H1 (cell line): ENCODE measurements around the gene DDC. TPM values are rescaled to one million over a fixed set of nuclear protein-coding genes. Genes with fewer than 3 reads are reported as not detected.

ENCODE experiments used
- EZH2 ChIP-seq: fragments of 200-600 bp; sonication (generic); IDR thresholded peaks from 2 replicates; pipeline ENCODE4 v1.7.1; 2012; ENCODE audit warnings: low read depth, mild to moderate bottlenecking, moderate library complexity, low read length, inconsistent platforms; ENCODE audit not compliant: severe bottlenecking
- polyA plus RNA-seq, 7 experiments: library from polyadenylated mRNA; depleted of rRNA in 3 of 7; stranded (reverse) in 5 of 7; unstranded in 2 of 7; fragments of >200 nt in 5 of 7; fragments of 200-250 nt in 2 of 7; gene quantifications; 1 replicate in 5 of 7; 2 replicates in 1 of 7; 4 replicates in 1 of 7; pipeline versions ENCODE4 v1.2.1 to v1.2.3, GENCODE V29; 2011 to 2013; ENCODE audit warnings: missing spikeins in 2 of 7, mixed read lengths in 2 of 7
- total RNA-seq: library from RNA; stranded (reverse); fragmentation: NEBNext Ultra II Directional; extraction: Animal tissue kit (Norgen Biotek cat#: 25700); gene quantifications from 2 replicates; pipeline ENCODE4 v1.2.1, GENCODE V29; 2021
- TF ChIP-seq, protein P1 (sequence below), 3 experiments: IDR thresholded peaks; 1 replicate in 2 of 3; 2 replicates in 1 of 3; pipeline versions ENCODE4 v1.5.1 to v1.6.1; 2011; ENCODE audit warnings: low read length in 3 of 3, mild to moderate bottlenecking in 3 of 3, inconsistent platforms in 2 of 3, low read depth in 1 of 3, moderate library complexity in 1 of 3; ENCODE audit not compliant: insufficient read depth in 1 of 3; ENCODE audit errors: control extremely low read depth in 1 of 3

DDC gene
- total and polyA plus RNA-seq, 2 of the 8 experiments (the other 6 are each of a cell fraction or from before 2014, with no cell fraction given) = 0.05 TPM; not detected in 1

DNA sequence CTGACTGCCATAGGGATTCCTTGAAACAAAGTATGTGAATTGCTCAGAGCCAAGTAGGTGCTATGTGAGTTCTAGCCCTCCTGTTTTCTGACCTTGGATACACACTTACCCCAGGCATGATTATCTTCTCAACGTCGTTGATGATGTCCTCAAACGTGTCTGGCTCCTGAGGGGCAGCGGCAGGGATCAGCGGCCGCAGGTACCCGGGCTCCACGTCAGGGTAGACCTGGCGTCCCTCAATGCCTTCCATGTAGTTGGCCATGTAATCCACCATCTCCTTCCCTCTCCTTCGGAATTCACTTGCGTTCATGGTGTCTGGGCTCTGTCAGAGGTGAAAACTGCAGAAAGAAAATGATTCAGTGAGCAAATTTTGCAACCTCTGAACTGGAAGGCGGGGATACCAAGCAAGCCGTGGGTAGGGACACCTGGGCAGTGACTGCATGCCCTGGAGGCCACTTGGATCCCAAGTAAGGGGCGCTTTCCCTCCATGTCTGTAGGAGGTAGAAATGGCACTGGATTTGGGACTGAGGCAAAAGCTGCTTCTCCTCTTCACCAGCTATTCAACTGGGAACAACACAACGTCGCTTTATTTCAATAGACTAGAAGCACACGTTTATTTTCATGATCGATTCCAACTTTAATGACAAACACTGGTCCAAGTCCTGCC, 21.3 kb downstream of the DDC start (continued):
- TF ChIP-seq, protein P1, sequence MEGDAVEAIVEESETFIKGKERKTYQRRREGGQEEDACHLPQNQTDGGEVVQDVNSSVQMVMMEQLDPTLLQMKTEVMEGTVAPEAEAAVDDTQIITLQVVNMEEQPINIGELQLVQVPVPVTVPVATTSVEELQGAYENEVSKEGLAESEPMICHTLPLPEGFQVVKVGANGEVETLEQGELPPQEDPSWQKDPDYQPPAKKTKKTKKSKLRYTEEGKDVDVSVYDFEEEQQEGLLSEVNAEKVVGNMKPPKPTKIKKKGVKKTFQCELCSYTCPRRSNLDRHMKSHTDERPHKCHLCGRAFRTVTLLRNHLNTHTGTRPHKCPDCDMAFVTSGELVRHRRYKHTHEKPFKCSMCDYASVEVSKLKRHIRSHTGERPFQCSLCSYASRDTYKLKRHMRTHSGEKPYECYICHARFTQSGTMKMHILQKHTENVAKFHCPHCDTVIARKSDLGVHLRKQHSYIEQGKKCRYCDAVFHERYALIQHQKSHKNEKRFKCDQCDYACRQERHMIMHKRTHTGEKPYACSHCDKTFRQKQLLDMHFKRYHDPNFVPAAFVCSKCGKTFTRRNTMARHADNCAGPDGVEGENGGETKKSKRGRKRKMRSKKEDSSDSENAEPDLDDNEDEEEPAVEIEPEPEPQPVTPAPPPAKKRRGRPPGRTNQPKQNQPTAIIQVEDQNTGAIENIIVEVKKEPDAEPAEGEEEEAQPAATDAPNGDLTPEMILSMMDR (IDR thresholded peaks at IDR 0.05; ENCODE audit: control extremely low read depth in 1 of 3, insufficient read depth in 1 of 3, low read depth in 1 of 3, low read length in 3 of 3) = no peak
- TF ChIP-seq EZH2 = no peak
